NCI-H460 (cell line): Measurements from ENCODE around the gene OR10X1. TPM values are rescaled to one million over a fixed set of nuclear protein-coding genes. Genes with fewer than 3 reads are reported as not detected.

Experiments used
- DNase-seq: peaks from one replicate; pipeline ENCODE4 v3.0.0-alpha.2; 2016; ENCODE audit warnings: low read depth; ENCODE audit errors: extremely low read depth
- polyA plus RNA-seq: library from polyadenylated mRNA; depleted of rRNA; stranded (reverse); fragments of >200 nt; gene quantifications from 2 replicates; pipeline ENCODE4 v1.2.3, GENCODE V29; 2014; cell fraction: nucleus; rRNA removed
- total RNA-seq: library from RNA; depleted of rRNA; stranded (reverse); fragments of >200 nt; shearing (Covaris generic); gene quantifications from 2 replicates; pipeline ENCODE4 v1.2.3, GENCODE V29; 2014; rRNA removed

Gene OR10X1
- not detected in 2 replicates for total RNA-seq
- polyA plus RNA-seq, result not detected in 2 replicates

- DNase-seq, result no peak
Observed at GRCh38 chr1:158579733-158580132, at the start of gene OR10X1. TSS of gene OR10X1 (minus strand) at chr1:158579899. CDS start at chr1:158579899, 0 bp downstream.

GRCh38 chr1:158613764-158614163, 34.1 kb upstream of the OR10X1 start:
- no peak for DNase-seq

GRCh38 chr1:158611916-158612315, 32.2 kb upstream of the OR10X1 start:
- no peak for DNase-seq

- no peak for DNase-seq
Observed at GRCh38 chr1:158607296-158607695, 27.6 kb upstream of the OR10X1 start.

GRCh38 chr1:158604968-158605367, 25.3 kb upstream of the OR10X1 start, which contains the start of gene OR10Z1:
TSS of gene OR10Z1 (plus strand) at chr1:158605268. CDS start at chr1:158606439, 1,171 bp downstream.
- DNase-seq, result no peak

GRCh38 chr1:158600735-158601134, 21.0 kb upstream of the OR10X1 start:
- no peak for DNase-seq

GRCh38 chr1:158586942-158587341, 7.2 kb upstream of the OR10X1 start:
- DNase-seq, result no peak

GRCh38 chr1:158583962-158584361, 4.3 kb upstream of the OR10X1 start:
- no peak for DNase-seq

GRCh38 chr1:158577561-158577960, 2.1 kb downstream of the OR10X1 start:
- DNase-seq, result no peak

GRCh38 chr1:158572226-158572625, 7.5 kb downstream of the OR10X1 start:
- DNase-seq, result no peak

- no peak for DNase-seq
Observed at GRCh38 chr1:158570480-158570879, 9.2 kb downstream of the OR10X1 start, which contains the start of gene OR6P1. TSS of gene OR6P1 (minus strand) at chr1:158570580. CDS start at chr1:158563604, 6,976 bp downstream.

GRCh38 chr1:158564608-158565007, 15.1 kb downstream of the OR10X1 start:
- no peak for DNase-seq

- no peak for DNase-seq
Observed at GRCh38 chr1:158563853-158564252, 15.8 kb downstream of the OR10X1 start.

- DNase-seq, result no peak
Observed at GRCh38 chr1:158559696-158560095, 20.0 kb downstream of the OR10X1 start.

GRCh38 chr1:158554352-158554751, 25.3 kb downstream of the OR10X1 start, which contains the start of gene OR6Y1:
TSS of gene OR6Y1 (minus strand) at chr1:158554405. CDS start at chr1:158548105, 6,300 bp downstream.
- no peak for DNase-seq

- DNase-seq, result no peak
Observed at GRCh38 chr1:158552296-158552695, 27.4 kb downstream of the OR10X1 start.

- no peak for DNase-seq
Observed at GRCh38 chr1:158547533-158547932, 32.2 kb downstream of the OR10X1 start.

- no peak for DNase-seq
Observed at GRCh38 chr1:158537609-158538008, 42.1 kb downstream of the OR10X1 start.

- no peak for DNase-seq
Observed at GRCh38 chr1:158534496-158534895, 45.2 kb downstream of the OR10X1 start.
